ENCODE results near the gene MUC4. TPM values are rescaled to one million over a fixed set of nuclear protein-coding genes. Genes with fewer than 3 reads are reported as not detected.
"Not testable (repeated sequence)": the region's sequence is repeated elsewhere in the genome, so short reads cannot be mapped to it uniquely, and the experiment has no call there.

Gene MUC4
- total and polyA plus RNA-seq, 3 donors from 2014 or later: 1.8 to 4.7 (median 4.0) TPM

GRCh38 chr3:195744437-195744836, 67.3 kb downstream of the MUC4 start:
- no peak overlapping the region for H3K4me3 ChIP-seq
- WGBS, 2 donors: 83 to 85% methylated on average over 4 of the region's 4 CpGs
- no peak for DNase-seq
- H3K9me3 ChIP-seq: no peaks in the 10 kb centered on the region
- peaks cover 4% of the 10 kb centered on the region for H3K4me1 ChIP-seq
- intact Hi-C loops (cut with DNase I; ENCODE audit: low total_unique reads): no loop called here
- no peaks in the 10 kb centered on the region for H3K27me3 ChIP-seq
- H3K27ac ChIP-seq: no peak overlapping the region
- no peaks in the 10 kb centered on the region for H3K36me3 ChIP-seq (ENCODE audit: low read depth, missing control alignments)
- TF ChIP-seq POLR2A (IDR thresholded peaks at IDR 0.05): no peak

GRCh38 chr3:195739561-195740111, 72.1 kb downstream of the MUC4 start:
- H3K27ac ChIP-seq: no peak overlapping the region
- H3K9me3 ChIP-seq: no peaks in the 10 kb centered on the region
- intact Hi-C loops (cut with DNase I; ENCODE audit: low total_unique reads): no loop called here
- no peak overlapping the region for H3K4me3 ChIP-seq
- TF ChIP-seq POLR2A (IDR thresholded peaks at IDR 0.05): no peak
- TF ChIP-seq CTCF (IDR thresholded peaks at IDR 0.05): no peak
- no peaks in the 10 kb centered on the region for H3K4me1 ChIP-seq
- H3K36me3 ChIP-seq (ENCODE audit: low read depth, missing control alignments): no peaks in the 10 kb centered on the region
- no peaks in the 10 kb centered on the region for H3K27me3 ChIP-seq
- no peak for DNase-seq
- WGBS, 2 donors: 84 to 87% methylated on average over 12 to 13 of the region's 13 CpGs

GRCh38 chr3:195738274-195739044, 73.3 kb downstream of the MUC4 start:
- Histone ChIP-seq H3K27me3 (no peaks in the 10 kb centered on the region), H3K36me3 (ENCODE audit: low read depth, missing control alignments) (no peaks in the 10 kb centered on the region), H3K4me1 (no peaks in the 10 kb centered on the region), H3K4me3 (no peak overlapping the region), H3K9me3 (no peaks in the 10 kb centered on the region), H3K27ac (no peak overlapping the region)
- intact Hi-C loops (cut with DNase I; ENCODE audit: low total_unique reads): no loop called here
- DNase-seq: no peak
- WGBS, 2 donors: 92% methylated on average over 14 of the region's 14 CpGs
- TF ChIP-seq CTCF (IDR thresholded peaks at IDR 0.05) (no peak), POLR2A (IDR thresholded peaks at IDR 0.05) (no peak)

- intact Hi-C loops (cut with DNase I; ENCODE audit: low total_unique reads); H3K36me3 ChIP-seq (ENCODE audit: low read depth, missing control alignments); H3K9me3 ChIP-seq; H3K27ac ChIP-seq; H3K27me3 ChIP-seq; H3K4me3 ChIP-seq; DNase-seq; H3K4me1 ChIP-seq: not testable (repeated sequence)
- WGBS, 2 donors: 83 to 88% methylated on average over 6 of the region's 6 CpGs
Observed at GRCh38 chr3:195737782-195738181, 73.9 kb downstream of the MUC4 start.

GRCh38 chr3:195736866-195737490, 74.8 kb downstream of the MUC4 start:
- 87 to 89% methylated on average over 12 of the region's 12 CpGs for WGBS, 2 donors
- DNase-seq: no peak
- TF ChIP-seq CTCF (IDR thresholded peaks at IDR 0.05) (no peak), POLR2A (IDR thresholded peaks at IDR 0.05) (no peak)
- Histone ChIP-seq H3K4me1 (no peaks in the 10 kb centered on the region), H3K27ac (no peak overlapping the region), H3K36me3 (ENCODE audit: low read depth, missing control alignments) (no peaks in the 10 kb centered on the region), H3K4me3 (no peak overlapping the region), H3K27me3 (no peaks in the 10 kb centered on the region), H3K9me3 (no peaks in the 10 kb centered on the region)
- intact Hi-C loops (cut with DNase I; ENCODE audit: low total_unique reads): no loop called here

Data from testis (tissue), 3 donors.